GM12878 (cell line): ENCODE data around the gene OGA. TPM values are rescaled to one million over a fixed set of nuclear protein-coding genes. Genes with fewer than 3 reads are reported as not detected.

Experiments
- ATAC-seq: fragments of 200-7000 bp; cut with Tn5 transposase; 3 replicates; pipeline ENCODE4 v1.9.1; 2020; ENCODE audit warnings: mild to moderate bottlenecking, moderate library complexity
- BruUV-seq: library from RNA; stranded (reverse); fragments of 400-500 nt; replicated peaks from 2 replicates; lab custom pipeline; 2021; lab: Mats Ljungman, UMichigan
- CTCF ChIA-PET: fragments of 300-600 bp; sonication (Branson Sonifier 250); formaldehyde crosslinking; extraction: SDS; loops from one replicate; lab custom pipeline; 2021; ENCODE audit warnings: inconsistent platforms; lab: Yijun Ruan, JAX
- POLR2A ChIA-PET: fragments of 350-600 bp; formaldehyde crosslinking; extraction: SDS; loops from one replicate; lab custom pipeline; 2021; ENCODE audit warnings: inconsistent platforms; lab: Charles Lee
- RAD21 ChIA-PET: fragments of 300-600 bp; sonication (Branson Sonifier 250); formaldehyde crosslinking; loops from one replicate; lab custom pipeline; 2023; ENCODE audit warnings: antibody characterized with exemption; ENCODE audit not compliant: unreplicated experiment; lab: Charles Lee
- SMC1A ChIA-PET: fragments of 300-600 bp; sonication (Branson Sonifier 250); formaldehyde crosslinking; loops from one replicate; lab custom pipeline; 2023; ENCODE audit not compliant: unreplicated experiment, uncharacterized antibody; lab: Charles Lee
- DNase-seq: peaks from one replicate; pipeline ENCODE4 v3.0.0-alpha.2; 2011; ENCODE audit warnings: low read depth, low spot score
- FAIRE-seq: peaks from 3 replicates; lab custom pipeline; 2011; peaks lifted over from hg19 to GRCh38; lab: Jason Lieb, UNC
- H2AFZ ChIP-seq: 2 replicates; pipeline ENCODE4 v1.6.0; 2011; ENCODE audit warnings: low read depth, low read length, control low read depth; ENCODE audit not compliant: control insufficient read depth
- H3K27ac ChIP-seq: 2 replicates; pipeline ENCODE4 v1.5.1; 2011; ENCODE audit warnings: control low read depth; ENCODE audit not compliant: control insufficient read depth, insufficient read depth
- H3K27me3 ChIP-seq, 2 experiments: replicated peaks in 1 of 2; 2 replicates each; pipeline versions ENCODE4 v1.6.0 to v1.6.1; 2011; ENCODE audit warnings: low read length in 1 of 2; ENCODE audit not compliant: control insufficient read depth in 2 of 2, insufficient read depth in 2 of 2
- H3K36me3 ChIP-seq, 2 experiments: 2 replicates each; pipeline ENCODE4 v1.5.1; 2011; ENCODE audit warnings: low read length in 1 of 2; ENCODE audit not compliant: control insufficient read depth in 2 of 2, insufficient read depth in 2 of 2
- H3K4me1 ChIP-seq: 2 replicates; pipeline ENCODE4 v1.6.1; 2011; ENCODE audit warnings: mild to moderate bottlenecking, low read length, moderate library complexity, mixed read lengths; ENCODE audit not compliant: control insufficient read depth, insufficient read depth
- H3K4me2 ChIP-seq: 2 replicates; pipeline ENCODE4 v1.6.0; 2011; ENCODE audit warnings: control low read depth; ENCODE audit not compliant: control insufficient read depth, insufficient read depth
- H3K4me3 ChIP-seq: fragments of 200-600 bp; sonication (generic); 2 replicates; pipeline ENCODE4 v1.5.1; 2016
- H3K79me2 ChIP-seq: 2 replicates; pipeline ENCODE4 v1.6.0; 2011; ENCODE audit warnings: low read length; ENCODE audit not compliant: control insufficient read depth, insufficient read depth
- H3K9ac ChIP-seq: 2 replicates; pipeline ENCODE4 v1.8.0; 2011; ENCODE audit warnings: low read length, control low read depth, mixed read lengths; ENCODE audit not compliant: control insufficient read depth, insufficient read depth
- H3K9me3 ChIP-seq: replicated peaks from 3 replicates; pipeline ENCODE4 v1.5.1; 2011; ENCODE audit warnings: mild to moderate bottlenecking, low read length; ENCODE audit not compliant: control insufficient read depth, insufficient read depth
- H4K20me1 ChIP-seq: 2 replicates; pipeline ENCODE4 v1.6.0; 2011; ENCODE audit not compliant: control insufficient read depth, insufficient read depth
- ATF7 ChIP-seq: fragments of 450-650 bp; IDR thresholded peaks from 2 replicates; pipeline ENCODE4 v1.6.1; 2016; ENCODE audit warnings: low read depth, mild to moderate bottlenecking
- BHLHE40 ChIP-seq, 2 experiments: fragments of 450-650 bp in 1 of 2; IDR thresholded peaks; 2 replicates each; pipeline ENCODE4 v1.6.1; 2011 to 2017; ENCODE audit warnings: low read depth in 2 of 2, borderline replicate concordance in 1 of 2, improper control_type of control experiment in 1 of 2, low read length in 1 of 2, mild to moderate bottlenecking in 1 of 2
- CHD1 ChIP-seq: IDR thresholded peaks from 2 replicates; pipeline ENCODE4 v1.6.1; 2012; ENCODE audit warnings: low read depth, low read length, improper control_type of control experiment
- CHD2 ChIP-seq: IDR thresholded peaks from 2 replicates; pipeline ENCODE4 v1.6.1; 2011; ENCODE audit warnings: low read depth, low read length, improper control_type of control experiment, borderline replicate concordance
- DPF2 ChIP-seq: fragments of 450-650 bp; IDR thresholded peaks from 2 replicates; pipeline ENCODE4 v1.6.1; 2017; ENCODE audit warnings: mild to moderate bottlenecking
- EGR1 ChIP-seq, 2 experiments: IDR thresholded peaks; 1 replicate in 1 of 2; 2 replicates in 1 of 2; pipeline ENCODE4 v1.6.1; 2011 to 2012; ENCODE audit warnings: low read depth in 2 of 2, low read length in 2 of 2, borderline replicate concordance in 1 of 2, mild to moderate bottlenecking in 1 of 2, moderate library complexity in 1 of 2
- FOXK2 ChIP-seq: fragments of 450-650 bp; IDR thresholded peaks from 2 replicates; pipeline ENCODE4 v1.6.1; 2017; ENCODE audit warnings: mild to moderate bottlenecking, moderate library complexity
- FOXM1 ChIP-seq: IDR thresholded peaks from 2 replicates; pipeline ENCODE4 v1.6.1; 2012; ENCODE audit warnings: low read depth, mild to moderate bottlenecking, inconsistent platforms, low read length, moderate library complexity
- HDAC2 ChIP-seq: fragments of 200-600 bp; sonication (generic); IDR thresholded peaks from 2 replicates; pipeline ENCODE4 v1.6.1; 2017
- KAT2A ChIP-seq: conservative IDR thresholded peaks from 2 replicates; pipeline ENCODE4 v1.6.1; 2011; ENCODE audit warnings: low read depth, low read length; ENCODE audit not compliant: control insufficient read depth
- NBN ChIP-seq: fragments of 450-650 bp; IDR thresholded peaks from 2 replicates; pipeline ENCODE4 v1.6.1; 2016
- NFIC ChIP-seq: IDR thresholded peaks from 2 replicates; pipeline ENCODE4 v1.6.1; 2012; ENCODE audit warnings: low read depth, mild to moderate bottlenecking, inconsistent platforms, low read length, moderate library complexity
- NFXL1 ChIP-seq: fragments of 450-650 bp; IDR thresholded peaks from 2 replicates; pipeline ENCODE4 v1.6.1; 2017; ENCODE audit warnings: antibody characterized with exemption, mild to moderate bottlenecking, borderline replicate concordance
- POLR2AphosphoS2 ChIP-seq: IDR thresholded peaks from 2 replicates; pipeline ENCODE4 v1.6.1; 2011; ENCODE audit warnings: low read depth, mild to moderate bottlenecking, low read length, improper control_type of control experiment, moderate library complexity
- POLR2AphosphoS5 ChIP-seq: IDR thresholded peaks from 2 replicates; pipeline ENCODE4 v1.6.1; 2011; ENCODE audit warnings: mild to moderate bottlenecking, low read length, inconsistent platforms
- RUNX3 ChIP-seq: IDR thresholded peaks from 2 replicates; pipeline ENCODE4 v1.6.1; 2012; ENCODE audit warnings: low read length, inconsistent platforms
- SMARCA5 ChIP-seq: fragments of 450-650 bp; IDR thresholded peaks from 2 replicates; pipeline ENCODE4 v1.6.1; 2017; ENCODE audit warnings: mild to moderate bottlenecking
- WGBS: methylation state at CpG from one replicate; pipeline ENCODE4 v1.1.6; 2016; ENCODE audit warnings: low lambda C conversion rate; ENCODE audit not compliant: insufficient replicate concordance, insufficient coverage; ENCODE audit errors: missing lambda C conversion rate; 5-methylcytosine and 5-hydroxymethylcytosine counted together
- in situ Hi-C: fragments of 300-500 bp; cut with MboI; formaldehyde crosslinking; loops from 9 replicates; pipeline ENCODE4 v1.14.3; 2018; ENCODE audit warnings: mixed read lengths
- intact Hi-C: fragments of 100-400 bp; cut with micrococcal nuclease; formaldehyde crosslinking; loops from one replicate; pipeline ENCODE4 v1.14.2; 2022; ENCODE audit not compliant: unreplicated experiment
- polyA plus RNA-seq, 11 experiments: library from polyadenylated mRNA; depleted of rRNA in 4 of 11; unstranded in 6 of 11; stranded (reverse) in 5 of 11; fragments of >200 nt; fragmentation: Nextera tagmentation in 4 of 11; fragmentation: Illumina TruSeq in 1 of 11; extraction: Ambion mirVana in 4 of 11; extraction: Trizol in 1 of 11; gene quantifications; 1 replicate in 1 of 11; 2 replicates in 10 of 11; pipeline versions ENCODE4 v1.2.1 to v1.2.3, GENCODE V29; 2011 to 2016; ENCODE audit warnings: inconsistent platforms in 2 of 11, missing spikeins in 2 of 11, low read depth in 1 of 11
- total RNA-seq, 4 experiments: library from RNA; depleted of rRNA in 3 of 4; stranded (reverse); fragments of >200 nt in 3 of 4; fragmentation: Illumina TruSeq in 1 of 4; extraction: Trizol in 1 of 4; gene quantifications; 2 replicates each; pipeline versions ENCODE4 v1.2.1 to v1.2.3, GENCODE V29; 2013 to 2021
- TF ChIP-seq, protein P1 (sequence below): fragments of 450-650 bp; IDR thresholded peaks from 2 replicates; pipeline ENCODE4 v1.6.1; 2017; ENCODE audit warnings: mild to moderate bottlenecking, low read depth, inconsistent platforms; ENCODE audit not compliant: poor library complexity, severe bottlenecking

Gene OGA
- total and polyA plus RNA-seq, 10 of the 15 experiments (the other 5 are each of a cell fraction or from before 2014, with no cell fraction given), result 23.0 to 145 (median 85.2) TPM

- ChIA-PET CTCF (interaction anchor here (0.5 to 2.1 kb wide), 4 partner anchors 11 to 180 kb away, joined by 3 to 10 read pairs (median 4); no protein-coding TSS in a partner anchor), SMC1A (interaction anchor here (1.0 to 1.8 kb wide), 4 partner anchors 11 to 227 kb away, joined by 3 to 5 read pairs (median 4); no protein-coding TSS in a partner anchor)
- Histone ChIP-seq H3K27ac (peak overlapping the region; percentile 82), H3K36me3 (peaks cover 0 to 4% of the 10 kb centered on the region in 2 experiments; a peak in 1 of 4 replicates), H2AFZ (peak overlapping the region; percentile 85), H3K79me2 (no peaks in the 10 kb centered on the region), H3K9me3 (no peaks in the 10 kb centered on the region), H3K9ac (peak overlapping the region; percentile 43), H3K4me2 (peak overlapping the region; percentile 97)
- 0 out of 2 replicates have a peak, but pooled peaks have one; percentile 20 for TF ChIP-seq CHD2
- no peak for TF ChIP-seq FOXM1
- no peak for TF ChIP-seq RUNX3
- peak; percentile 11; the same call in 1 of the 2 replicates for TF ChIP-seq NBN
- no peak for TF ChIP-seq CHD1
- TF ChIP-seq BHLHE40 (IDR thresholded peaks at IDR 0.05; ENCODE audit: borderline replicate concordance in 1 of 2, low read depth in 2 of 2, low read length in 1 of 2), result peak in 1 of 2 experiments; percentile 17; a peak in 1 of 4 replicates
- 0 out of 2 replicates have a peak, but pooled peaks have one; percentile 36 for TF ChIP-seq SMARCA5
- no peak for TF ChIP-seq NFIC
- TF ChIP-seq FOXK2, result 0 out of 2 replicates have a peak, but pooled peaks have one; percentile 32
- no peak for TF ChIP-seq NFXL1
- TF ChIP-seq POLR2AphosphoS2, result no peak
- TF ChIP-seq HDAC2, result no peak
- no peak for TF ChIP-seq DPF2
- peak in 1 of 2 experiments; percentile 85; a peak in 2 of 3 replicates for TF ChIP-seq EGR1 (IDR thresholded peaks at IDR 0.05; ENCODE audit: borderline replicate concordance in 1 of 2, low read depth in 2 of 2, low read length in 2 of 2)
- TF ChIP-seq KAT2A, result no peak
- no peak for TF ChIP-seq POLR2AphosphoS5
- peak; percentile 70 for TF ChIP-seq ATF7
- TF ChIP-seq, protein P1, sequence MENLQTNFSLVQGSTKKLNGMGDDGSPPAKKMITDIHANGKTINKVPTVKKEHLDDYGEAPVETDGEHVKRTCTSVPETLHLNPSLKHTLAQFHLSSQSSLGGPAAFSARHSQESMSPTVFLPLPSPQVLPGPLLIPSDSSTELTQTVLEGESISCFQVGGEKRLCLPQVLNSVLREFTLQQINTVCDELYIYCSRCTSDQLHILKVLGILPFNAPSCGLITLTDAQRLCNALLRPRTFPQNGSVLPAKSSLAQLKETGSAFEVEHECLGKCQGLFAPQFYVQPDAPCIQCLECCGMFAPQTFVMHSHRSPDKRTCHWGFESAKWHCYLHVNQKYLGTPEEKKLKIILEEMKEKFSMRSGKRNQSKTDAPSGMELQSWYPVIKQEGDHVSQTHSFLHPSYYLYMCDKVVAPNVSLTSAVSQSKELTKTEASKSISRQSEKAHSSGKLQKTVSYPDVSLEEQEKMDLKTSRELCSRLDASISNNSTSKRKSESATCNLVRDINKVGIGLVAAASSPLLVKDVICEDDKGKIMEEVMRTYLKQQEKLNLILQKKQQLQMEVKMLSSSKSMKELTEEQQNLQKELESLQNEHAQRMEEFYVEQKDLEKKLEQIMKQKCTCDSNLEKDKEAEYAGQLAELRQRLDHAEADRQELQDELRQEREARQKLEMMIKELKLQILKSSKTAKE, result peak; percentile 22
- TF ChIP-seq, all 136 proteins: peak for 8
- RAD21 ChIA-PET, result interaction anchor here (0.7 to 1.5 kb wide), 7 partner anchors 11 to 179 kb away, joined by 3 to 15 read pairs (median 5); partner anchors contain the start of gene OGA
- in situ Hi-C loops, result no loop called here
- intact Hi-C loops, result loop anchor here (1.0 kb wide), 1 partner anchor 11 kb away; the partner anchor contains the start of gene OGA
- Histone ChIP-seq H4K20me1 (no peaks in the 10 kb centered on the region), H3K27me3 (no peaks in the 10 kb centered on the region), H3K4me3 (peak overlapping the region; percentile 63; the same call in 1 of the 2 replicates), H3K4me1 (peaks cover 22% of the 10 kb centered on the region)
- no peak for DNase-seq
- no peak for FAIRE-seq
- 5% methylated on average over 15 of the region's 31 CpGs for WGBS
- peak; percentile 65 for ATAC-seq
- BruUV-seq, result no TSS peak
- POLR2A ChIA-PET, result interaction anchor here (0.5 to 4.5 kb wide), 5 partner anchors 8 to 178 kb away, joined by 3 to 33 read pairs (median 4); partner anchors contain the start of gene OGA
These were observed 11.5 kb upstream of the OGA start for GRCh38 chr10:101829561-101830315.
